ENCODE measurements around the gene HOXD13. TPM values are rescaled to one million over a fixed set of nuclear protein-coding genes. Genes with fewer than 3 reads are reported as not detected.
A peak's percentile ranks its signal among the peaks of the same experiment; 100 is the strongest.

HOXD13 gene
- polyA plus RNA-seq, 2 of the 4 experiments (the other 2 are of a cell fraction): 0.13 to 0.35 TPM

- 52% methylated on average over 5 of the region's 5 CpGs for WGBS (ENCODE audit: missing lambda C conversion rate)
- DNase-seq (ENCODE audit: low read depth in 1 of 2, low spot score in 1 of 2): no peak
- ATAC-seq: no peak
- ChIA-PET POLR2A (no interaction called here), CTCF (interaction anchor here (0.7 kb wide), 1 partner anchor 714 kb away, joined by 4 read pairs; no protein-coding TSS in a partner anchor)
- FAIRE-seq: no peak
- Histone ChIP-seq H3K4me3 (no peak overlapping the region), H3K4me2 (no peak overlapping the region), H3K9me3 (no peaks in the 10 kb centered on the region), H3K4me1 (no peaks in the 10 kb centered on the region), H3K27ac (no peak overlapping the region)
- TF ChIP-seq ZC3H11A (IDR thresholded peaks at IDR 0.05) (no peak), KDM5A (IDR thresholded peaks at IDR 0.05) (no peak), CEBPB (IDR thresholded peaks at IDR 0.05) (no peak), MYC (IDR thresholded peaks at IDR 0.05; ENCODE audit: borderline replicate concordance, low read length) (no peak), CBX8 (IDR thresholded peaks at IDR 0.05) (no peak), NPAS2 (CRISPR knock-in tag; IDR thresholded peaks at IDR 0.05; ENCODE audit: borderline replicate concordance) (no peak), HOXA7 (CRISPR knock-in tag; IDR thresholded peaks at IDR 0.05) (no peak), POLR2AphosphoS2 (conservative IDR thresholded peaks at IDR 0.05; ENCODE audit: low read length) (no peak), FOSL2 (IDR thresholded peaks at IDR 0.05) (no peak), FOSL2 (CRISPR knock-in tag; IDR thresholded peaks at IDR 0.05) (no peak), USF2 (IDR thresholded peaks at IDR 0.05) (no peak)
Measured at GRCh38 chr2:176072292-176072669, 20.2 kb upstream of the HOXD13 start.

- Histone ChIP-seq H3K4me2 (no peak overlapping the region), H3K9me3 (no peaks in the 10 kb centered on the region), H3K27ac (no peak overlapping the region), H3K4me1 (no peaks in the 10 kb centered on the region), H3K4me3 (no peak overlapping the region)
- peak in 1 of 2 experiments; percentile 38; a peak in 3 of 6 replicates for ATAC-seq
- DNase-seq (ENCODE audit: low read depth in 1 of 2, low spot score in 1 of 2): no peak
- POLR2A ChIA-PET: no interaction called here
- CTCF ChIA-PET: interaction anchor here (0.6 to 1.3 kb wide), 3 partner anchors 61 to 706 kb away, joined by 3 to 4 read pairs (median 3); no protein-coding TSS in a partner anchor
- TF ChIP-seq USF2 (IDR thresholded peaks at IDR 0.05) (no peak), HEYL (CRISPR knock-in tag; IDR thresholded peaks at IDR 0.05) (no peak), E2F6 (IDR thresholded peaks at IDR 0.05; ENCODE audit: borderline replicate concordance, low read depth) (no peak), TFCP2L1 (CRISPR knock-in tag; IDR thresholded peaks at IDR 0.05) (no peak), TP53 (CRISPR knock-in tag; IDR thresholded peaks at IDR 0.05) (no peak)
- FAIRE-seq: no peak
- 44% methylated on average over 29 of the region's 29 CpGs for WGBS (ENCODE audit: missing lambda C conversion rate)
Measured at GRCh38 chr2:176072951-176073904, 19.3 kb upstream of the HOXD13 start.

GRCh38 chr2:176074919-176075425, 17.5 kb upstream of the HOXD13 start:
- no peak for ATAC-seq
- no peak for TF ChIP-seq EHMT2 (IDR thresholded peaks at IDR 0.05; ENCODE audit: low read depth)
- no peak for TF ChIP-seq TP53 (CRISPR knock-in tag; IDR thresholded peaks at IDR 0.05)
- no peak for TF ChIP-seq POLR2A (IDR thresholded peaks at IDR 0.05; ENCODE audit: low read length)
- no peak for TF ChIP-seq BHLHE40 (IDR thresholded peaks at IDR 0.05; ENCODE audit: low read depth, low read length)
- no peak for TF ChIP-seq NPAS2 (CRISPR knock-in tag; IDR thresholded peaks at IDR 0.05; ENCODE audit: borderline replicate concordance)
- TF ChIP-seq JUNB (IDR thresholded peaks at IDR 0.05): no peak
- no peak for TF ChIP-seq RCOR1 (IDR thresholded peaks at IDR 0.05; ENCODE audit: low read depth, low read length)
- no peak for TF ChIP-seq CHD2 (IDR thresholded peaks at IDR 0.05; ENCODE audit: low read length, partially characterized antibody)
- no peak for TF ChIP-seq EP300 (IDR thresholded peaks at IDR 0.05)
- TF ChIP-seq CBX2 (IDR thresholded peaks at IDR 0.05; ENCODE audit: borderline replicate concordance, low read depth): no peak
- TF ChIP-seq BCL3 (IDR thresholded peaks at IDR 0.05): no peak
- TF ChIP-seq HOXB13 (CRISPR knock-in tag; IDR thresholded peaks at IDR 0.05; ENCODE audit: low read depth): no peak
- no peak for TF ChIP-seq TFCP2L1 (CRISPR knock-in tag; IDR thresholded peaks at IDR 0.05)
- TF ChIP-seq KDM1A (IDR thresholded peaks at IDR 0.05; ENCODE audit: low read depth): no peak
- Histone ChIP-seq H3K4me2 (no peak overlapping the region), H3K4me1 (peaks cover 9% of the 10 kb centered on the region; the same call in 2 of the 3 replicates), H3K27ac (no peak overlapping the region), H3K9me3 (no peaks in the 10 kb centered on the region), H3K4me3 (no peak overlapping the region)
- WGBS (ENCODE audit: missing lambda C conversion rate): 72% methylated on average over 7 of the region's 7 CpGs
- CTCF ChIA-PET: interaction anchor here (0.6 to 2.5 kb wide), 5 partner anchors 10 to 1385 kb away, joined by 3 to 9 read pairs (median 4); no protein-coding TSS in a partner anchor
- FAIRE-seq: no peak
- POLR2A ChIA-PET: no interaction called here
- no peak for DNase-seq (ENCODE audit: low read depth in 1 of 2, low spot score in 1 of 2)

Measured in A549 (cell line).